ENCODE measurements around the gene ZBTB45.

Gene ZBTB45

GRCh38 chr19:58519355-58520256 is at the start of gene ZBTB45:
Gene ZBTB45 (minus strand): TSS chr19:58519810. CDS start chr19:58517673, 2,137 bp downstream.
- peak; percentile 70 to 77 for DNase-seq (ENCODE audit: low read depth in 2 of 2, low spot score in 1 of 2)

GRCh38 chr19:58568453-58569130 is 49.0 kb upstream of the ZBTB45 start:
- no peak for DNase-seq (ENCODE audit: low read depth in 2 of 2, low spot score in 1 of 2)

- DNase-seq (ENCODE audit: low read depth in 2 of 2, low spot score in 1 of 2), result no peak
These were observed 47.4 kb upstream of the ZBTB45 start for GRCh38 chr19:58566989-58567388.

- no peak for DNase-seq (ENCODE audit: low read depth in 2 of 2, low spot score in 1 of 2)
These were observed 44.2 kb upstream of the ZBTB45 start for GRCh38 chr19:58563823-58564222.

- DNase-seq (ENCODE audit: low read depth in 2 of 2, low spot score in 1 of 2), result no peak
These were observed 43.5 kb upstream of the ZBTB45 start for GRCh38 chr19:58563034-58563573.

- no peak for DNase-seq (ENCODE audit: low read depth in 2 of 2, low spot score in 1 of 2)
These were observed 42.8 kb upstream of the ZBTB45 start for GRCh38 chr19:58562122-58563033.

- no peak for DNase-seq (ENCODE audit: low read depth in 2 of 2, low spot score in 1 of 2)
These were observed 41.9 kb upstream of the ZBTB45 start for GRCh38 chr19:58561373-58562121.

- no peak for DNase-seq (ENCODE audit: low read depth in 2 of 2, low spot score in 1 of 2)
These were observed 41.3 kb upstream of the ZBTB45 start for GRCh38 chr19:58560921-58561320.

- no peak for DNase-seq (ENCODE audit: low read depth in 2 of 2, low spot score in 1 of 2)
These were observed 40.6 kb upstream of the ZBTB45 start for GRCh38 chr19:58560007-58560887.

- peak in 1 of 2 donors; percentile 49 for DNase-seq (ENCODE audit: low read depth in 2 of 2, low spot score in 1 of 2)
These were observed 39.8 kb upstream of the ZBTB45 start for GRCh38 chr19:58559275-58560006.

- DNase-seq (ENCODE audit: low read depth in 2 of 2, low spot score in 1 of 2), result peak; percentile 96 to 98
These were observed 39.1 kb upstream of the ZBTB45 start for GRCh38 chr19:58558623-58559274.

- DNase-seq (ENCODE audit: low read depth in 2 of 2, low spot score in 1 of 2), result no peak
These were observed 38.5 kb upstream of the ZBTB45 start, which contains the start of gene UBE2M for GRCh38 chr19:58558066-58558622. Gene UBE2M (minus strand): TSS chr19:58558611. CDS start chr19:58558381, 230 bp downstream.

GRCh38 chr19:58557221-58558065 is 37.8 kb upstream of the ZBTB45 start:
- DNase-seq (ENCODE audit: low read depth in 2 of 2, low spot score in 1 of 2), result no peak

- DNase-seq (ENCODE audit: low read depth in 2 of 2, low spot score in 1 of 2), result no peak
These were observed 37.1 kb upstream of the ZBTB45 start for GRCh38 chr19:58556622-58557220.

- no peak for DNase-seq (ENCODE audit: low read depth in 2 of 2, low spot score in 1 of 2)
These were observed 36.5 kb upstream of the ZBTB45 start for GRCh38 chr19:58555920-58556621.
